Mammary epithelial cell (primary cell): Measurements from ENCODE around the gene PROM1.

ENCODE experiments used
- CTCF ChIP-seq, 2 donors: IDR thresholded peaks in 1 of 2; conservative IDR thresholded peaks in 1 of 2; 2 replicates each; pipeline ENCODE4 v1.5.1; 2011 to 2012; ENCODE audit warnings: inconsistent platforms in 2 of 2, low read length in 2 of 2, mild to moderate bottlenecking in 2 of 2, control low read depth in 1 of 2, low read depth in 1 of 2; ENCODE audit not compliant: insufficient read depth in 1 of 2; ENCODE audit errors: extremely low read depth in 1 of 2
- EZH2 ChIP-seq: IDR thresholded peaks from 2 replicates; pipeline ENCODE4 v1.6.1; 2012; ENCODE audit warnings: low read length, inconsistent platforms, borderline replicate concordance

GRCh38 chr4:15968551-15969300, 115.1 kb downstream of the PROM1 start:
- TF ChIP-seq CTCF (conservative IDR thresholded peaks at IDR 0.05 in 1 of 2, IDR thresholded peaks at IDR 0.05 in 1 of 2; ENCODE audit: extremely low read depth in 1 of 2, insufficient read depth in 1 of 2, low read depth in 1 of 2, low read length in 2 of 2) (no peak), EZH2 (no peak)
